Activated CD8-positive, alpha-beta memory T cell treated with anti-CD3 and anti-CD28 coated beads, Interleukin-2, amount 10 ng/mL, durations not matched to agents 7 days and 5 days (primary cell): ENCODE results near the gene UFC1. TPM values are rescaled to one million over a fixed set of nuclear protein-coding genes. Genes with fewer than 3 reads are reported as not detected.
A peak's percentile ranks its signal among the peaks of the same experiment; 100 is the strongest.

Source experiments
- ATAC-seq: fragments of 150-1000 bp; cut with Tn5 transposase; one replicate; pipeline ENCODE4 v1.10.0; 2021; ENCODE audit warnings: moderate library complexity
- CTCF ChIA-PET: fragments of 350-600 bp; sonication (Branson Sonifier 250); formaldehyde crosslinking; loops from one replicate; lab custom pipeline; 2021; ENCODE audit warnings: antibody characterized with exemption; lab: Charles Lee
- DNase-seq: peaks from one replicate; pipeline ENCODE4 v3.0.0-alpha.2; 2020
- H3K27ac Mint-ChIP-seq: one replicate; pipeline ENCODE4 v1.8.0; 2021; ENCODE audit warnings: mild to moderate bottlenecking, mixed read lengths
- H3K27me3 Mint-ChIP-seq: one replicate; pipeline ENCODE4 v1.8.0; 2021; ENCODE audit warnings: mixed read lengths
- H3K36me3 Mint-ChIP-seq: one replicate; pipeline ENCODE4 v1.8.0; 2021; ENCODE audit warnings: mild to moderate bottlenecking, mixed read lengths
- H3K4me1 Mint-ChIP-seq: one replicate; pipeline ENCODE4 v1.8.0; 2021; ENCODE audit warnings: mixed read lengths
- H3K4me3 Mint-ChIP-seq: one replicate; pipeline ENCODE4 v1.8.0; 2021; ENCODE audit warnings: mild to moderate bottlenecking, moderate library complexity, mixed read lengths
- H3K9me3 Mint-ChIP-seq: one replicate; pipeline ENCODE4 v1.8.0; 2022; ENCODE audit warnings: low read depth, mixed read lengths
- total RNA-seq, 2 experiments: library from RNA; stranded (reverse); gene quantifications; one replicate each; pipeline ENCODE4 v1.2.3, GENCODE V29; 2021

The UFC1 gene
- total RNA-seq, 2 experiments from 2014 or later, result 90.7 to 98.4 TPM

DNA sequence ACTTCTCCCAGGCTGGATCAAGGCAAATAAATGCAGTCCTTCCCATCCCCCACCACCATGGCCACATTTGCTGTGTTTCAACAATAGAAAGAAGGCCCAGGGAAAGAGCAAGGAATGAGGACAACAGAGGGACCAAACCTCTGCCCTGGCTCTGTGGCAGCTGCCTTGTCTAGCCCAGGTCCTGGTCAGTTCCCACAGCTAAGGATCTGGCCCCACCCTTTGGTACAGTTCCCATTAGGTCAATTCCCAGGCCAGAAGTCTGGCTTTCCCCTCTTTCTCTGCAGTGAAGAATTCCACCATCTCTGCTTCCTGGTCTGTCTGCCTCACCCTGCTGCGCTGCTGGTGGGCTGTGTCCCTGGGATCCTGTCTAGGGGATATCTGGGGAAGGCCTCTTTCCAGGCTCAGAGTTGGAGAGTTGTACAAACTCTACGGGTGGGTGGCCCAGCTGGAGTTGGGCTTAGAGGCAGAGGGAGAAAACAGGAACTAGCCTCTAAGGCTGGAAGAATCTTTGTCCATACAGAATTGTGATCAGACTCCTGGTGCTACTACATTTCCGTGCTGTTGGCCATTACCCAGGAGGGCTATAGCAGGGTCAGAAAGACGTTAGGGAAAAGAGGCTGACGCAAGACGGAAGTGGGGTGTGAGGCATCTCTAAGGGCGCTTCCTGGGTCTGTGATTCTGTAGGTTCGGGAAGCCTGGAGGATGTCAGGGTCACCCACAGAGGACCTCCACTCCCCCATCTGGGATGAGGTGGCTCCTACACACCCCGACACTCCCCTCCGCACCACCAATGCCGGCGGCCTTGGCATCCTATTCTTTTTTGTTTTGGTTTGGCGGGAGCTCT is 47.4 kb downstream of the UFC1 start:
- no peaks in the 10 kb centered on the region for H3K27me3 Mint-ChIP-seq
- peaks cover 62% of the 10 kb centered on the region for H3K4me1 Mint-ChIP-seq
- CTCF ChIA-PET, result interaction anchor here (0.9 to 7.0 kb wide), 17 partner anchors 9 to 181 kb away, joined by 3 to 89 read pairs (median 6); partner anchors contain the start of genes APOA2, B4GALT3, PCP4L1 and PPOX
- H3K27ac Mint-ChIP-seq, result peak overlapping the region; percentile 95
- no peaks in the 10 kb centered on the region for H3K9me3 Mint-ChIP-seq
- no peak for DNase-seq
- H3K36me3 Mint-ChIP-seq, result peaks cover 25% of the 10 kb centered on the region
- ATAC-seq, result peak; percentile 0
- H3K4me3 Mint-ChIP-seq, result peak overlapping the region; percentile 87

DNA sequence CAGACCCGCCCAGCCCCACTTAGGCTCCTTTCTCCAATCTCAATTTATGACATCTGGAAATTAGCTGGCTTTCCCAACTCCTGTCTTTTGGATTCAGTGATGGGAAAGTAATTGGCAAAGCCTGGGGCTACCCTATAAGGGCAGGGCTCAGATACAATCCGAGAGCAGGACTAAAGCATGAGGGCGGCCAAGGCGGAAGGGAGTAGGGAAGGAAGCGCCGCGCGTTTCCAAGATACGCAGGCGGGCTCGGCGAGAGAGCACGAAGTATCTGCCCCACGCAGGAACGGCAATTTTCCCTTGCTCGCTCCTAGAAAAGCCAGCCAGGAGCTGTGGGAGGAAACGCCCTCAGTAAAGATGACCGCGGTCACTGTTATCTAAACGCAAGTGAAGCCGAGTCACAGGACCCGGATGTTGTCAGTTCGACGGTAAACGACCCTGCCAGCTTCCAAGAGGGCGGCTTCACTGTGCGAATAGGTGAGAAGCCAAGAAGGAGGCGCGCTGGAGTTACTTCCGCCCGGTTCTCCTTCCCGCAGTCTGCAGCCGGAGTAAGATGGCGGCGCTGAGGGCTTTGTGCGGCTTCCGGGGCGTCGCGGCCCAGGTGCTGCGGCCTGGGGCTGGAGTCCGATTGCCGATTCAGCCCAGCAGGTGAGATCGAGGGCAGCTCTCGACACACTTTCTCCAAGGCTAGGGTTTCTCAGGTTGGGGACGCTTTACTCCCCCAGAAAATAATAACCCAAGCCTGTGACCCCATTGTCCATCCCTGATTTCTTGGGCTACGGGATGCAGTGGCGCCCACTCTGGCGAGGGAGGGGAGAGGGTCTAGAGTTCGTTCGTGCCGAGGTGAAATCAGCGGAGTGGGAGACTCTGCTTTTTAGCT is 48.3 kb downstream of the UFC1 start, which contains the start of gene NDUFS2:
TSS of gene NDUFS2 (plus strand) at position 532 of the 877 bp plus-strand sequence. CDS start at position 551, 19 bp downstream.
- H3K4me3 Mint-ChIP-seq, result peak within 1 kb of the TSS; percentile 87
- ATAC-seq (peak; percentile 99), DNase-seq (peak; percentile 99)
- H3K36me3 Mint-ChIP-seq, result peaks cover 29% of the 10 kb centered on the region
- peaks cover 64% of the 10 kb centered on the region for H3K4me1 Mint-ChIP-seq
- no peaks in the 10 kb centered on the region for H3K9me3 Mint-ChIP-seq
- CTCF ChIA-PET, result interaction anchor here (0.9 to 7.0 kb wide), 19 partner anchors 9 to 188 kb away, joined by 3 to 89 read pairs (median 4); partner anchors contain the start of genes APOA2, B4GALT3, PCP4L1 and PPOX
- H3K27me3 Mint-ChIP-seq, result no peaks in the 10 kb centered on the region
- H3K27ac Mint-ChIP-seq, result peak within 1 kb of the TSS; percentile 95

DNA sequence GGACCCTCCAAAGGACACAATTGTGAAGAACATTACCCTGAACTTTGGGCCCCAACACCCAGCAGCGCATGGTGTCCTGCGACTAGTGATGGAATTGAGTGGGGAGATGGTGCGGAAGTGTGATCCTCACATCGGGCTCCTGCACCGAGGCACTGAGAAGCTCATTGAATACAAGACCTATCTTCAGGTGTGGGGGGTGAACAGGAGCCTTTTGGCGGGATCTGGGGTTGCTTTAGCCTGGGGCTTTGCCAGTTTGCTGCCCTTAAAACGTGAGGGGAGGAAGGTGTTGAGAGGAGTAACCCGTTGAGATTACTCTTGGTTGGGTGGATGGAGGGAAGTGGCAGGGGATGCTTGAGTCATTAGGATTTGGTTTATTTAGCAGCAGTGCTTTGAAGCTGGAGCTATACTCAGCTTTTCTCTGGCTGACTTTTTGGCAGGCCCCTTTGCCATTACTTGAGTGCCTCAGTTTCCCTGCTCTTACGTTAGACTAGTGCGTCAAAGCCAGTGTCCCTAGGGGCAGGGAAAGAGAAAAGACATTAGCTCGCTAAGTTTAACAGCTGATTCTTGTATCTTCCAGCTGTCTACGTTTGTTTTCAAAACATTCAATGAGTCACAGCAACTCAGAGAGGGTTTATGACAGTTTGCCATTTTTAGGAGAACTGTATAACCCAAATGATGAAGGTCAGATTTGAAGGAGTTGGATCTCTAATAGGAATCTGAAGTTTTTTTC is 52.8 kb downstream of the UFC1 start:
- DNase-seq, result no peak
- Mint-ChIP-seq H3K4me1 (peaks cover 51% of the 10 kb centered on the region), H3K36me3 (peaks cover 47% of the 10 kb centered on the region), H3K27me3 (no peaks in the 10 kb centered on the region), H3K9me3 (no peaks in the 10 kb centered on the region), H3K27ac (peak overlapping the region; percentile 23), H3K4me3 (no peak overlapping the region)
- CTCF ChIA-PET, result interaction anchor here (0.6 to 7.0 kb wide), 7 partner anchors 9 to 175 kb away, joined by 3 to 89 read pairs (median 6); partner anchors contain the start of genes APOA2, FCER1G, PPOX and TOMM40L
- no peak for ATAC-seq

DNA sequence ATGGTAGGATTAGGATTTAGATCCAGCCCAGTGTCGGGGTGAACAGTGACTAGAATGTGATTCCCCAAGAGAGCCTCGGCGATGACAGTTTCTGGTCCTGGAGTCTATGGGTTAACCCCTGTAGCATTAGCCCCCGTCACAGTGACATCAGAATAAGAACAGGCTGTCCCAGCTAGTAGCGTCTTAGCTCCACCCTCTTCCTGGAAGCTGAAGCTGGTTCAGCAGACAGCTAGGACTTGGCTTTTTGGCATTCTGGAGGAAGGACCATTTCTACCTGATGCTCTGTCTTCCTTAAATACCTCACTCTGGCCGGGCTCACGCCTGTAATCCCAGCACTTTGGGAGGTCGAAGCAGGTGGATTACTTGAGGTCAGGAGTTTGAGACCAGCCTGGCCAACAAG is 53.4 kb downstream of the UFC1 start:
- H3K4me1 Mint-ChIP-seq, result peaks cover 47% of the 10 kb centered on the region
- peaks cover 51% of the 10 kb centered on the region for H3K36me3 Mint-ChIP-seq
- no peak for ATAC-seq
- no peak overlapping the region for H3K27ac Mint-ChIP-seq
- no peaks in the 10 kb centered on the region for H3K9me3 Mint-ChIP-seq
- H3K4me3 Mint-ChIP-seq, result no peak overlapping the region
- H3K27me3 Mint-ChIP-seq, result no peaks in the 10 kb centered on the region
- no peak for DNase-seq
- CTCF ChIA-PET, result interaction anchor here (0.6 to 7.0 kb wide), 5 partner anchors 9 to 175 kb away, joined by 3 to 89 read pairs (median 6); partner anchors contain the start of genes APOA2, FCER1G, PPOX and TOMM40L

Other genes with a start within 250 kb of the UFC1 start
- not detected for gene ITLN2, start 199.2 kb upstream of the UFC1 start, total RNA-seq
- gene F11R, start 132.8 kb upstream of the UFC1 start, total RNA-seq, result 10 to 100 TPM; 13.5 to 14.0 TPM
- 10 to 100 TPM; 62.8 TPM for gene TSTD1, start 115.0 kb upstream of the UFC1 start, total RNA-seq
- 10 to 100 TPM; 75.4 to 90.1 TPM for gene USF1, start 108.0 kb upstream of the UFC1 start, total RNA-seq
- gene ARHGAP30, start 84.1 kb upstream of the UFC1 start, total RNA-seq, result 100 to 1,000 TPM; 260 to 273 TPM
- gene NECTIN4, start 64.4 kb upstream of the UFC1 start, total RNA-seq, result under 1 TPM; 0.12 TPM
- under 1 TPM; 0.52 to 0.85 TPM for gene KLHDC9, start 55.6 kb upstream of the UFC1 start, total RNA-seq
- gene PFDN2, start 35.9 kb upstream of the UFC1 start, total RNA-seq, result 10 to 100 TPM; 82.8 to 98.5 TPM
- gene NIT1, start 35.9 kb upstream of the UFC1 start, total RNA-seq, result 10 to 100 TPM; 36.4 to 40.9 TPM
- gene DEDD, start 21.3 kb upstream of the UFC1 start, total RNA-seq, result 10 to 100 TPM; 37.1 to 40.6 TPM
- gene USP21, start 5.5 kb downstream of the UFC1 start, total RNA-seq, result 10 to 100 TPM; 36.0 to 40.8 TPM
- gene PPOX, start 12.4 kb downstream of the UFC1 start, total RNA-seq, result 10 to 100 TPM; 34.5 to 43.9 TPM
- gene B4GALT3, start 23.5 kb downstream of the UFC1 start, total RNA-seq, result 10 to 100 TPM; 47.0 to 53.5 TPM
- under 1 TPM; 0.30 to 0.38 TPM for gene ADAMTS4, start 45.1 kb downstream of the UFC1 start, total RNA-seq
- 10 to 100 TPM; 69.4 to 83.9 TPM for gene NDUFS2, start 48.4 kb downstream of the UFC1 start, total RNA-seq
- 1 to 10 TPM; 1.1 to 5.8 TPM for gene FCER1G, start 61.3 kb downstream of the UFC1 start, total RNA-seq
- not detected for gene APOA2, start 69.7 kb downstream of the UFC1 start, total RNA-seq
- 10 to 100 TPM; 19.4 to 27.6 TPM for gene TOMM40L, start 72.1 kb downstream of the UFC1 start, total RNA-seq
- gene NR1I3, start 84.2 kb downstream of the UFC1 start, total RNA-seq, result not detected
- not detected for gene PCP4L1, start 104.8 kb downstream of the UFC1 start, total RNA-seq
- 1 to 10 TPM; 3.9 to 5.9 TPM for gene MPZ, start 156.0 kb downstream of the UFC1 start, total RNA-seq
- gene SDHC, start 160.4 kb downstream of the UFC1 start, total RNA-seq, result 100 to 1,000 TPM; 144 to 173 TPM
- not detected for gene CFAP126, start 213.9 kb downstream of the UFC1 start, total RNA-seq